Measurements from ENCODE around the gene PDE4DIP.
"Not testable (repeated sequence)": the region's sequence is repeated elsewhere in the genome, so short reads cannot be mapped to it uniquely, and the experiment has no call there.

Gene PDE4DIP

DNA sequence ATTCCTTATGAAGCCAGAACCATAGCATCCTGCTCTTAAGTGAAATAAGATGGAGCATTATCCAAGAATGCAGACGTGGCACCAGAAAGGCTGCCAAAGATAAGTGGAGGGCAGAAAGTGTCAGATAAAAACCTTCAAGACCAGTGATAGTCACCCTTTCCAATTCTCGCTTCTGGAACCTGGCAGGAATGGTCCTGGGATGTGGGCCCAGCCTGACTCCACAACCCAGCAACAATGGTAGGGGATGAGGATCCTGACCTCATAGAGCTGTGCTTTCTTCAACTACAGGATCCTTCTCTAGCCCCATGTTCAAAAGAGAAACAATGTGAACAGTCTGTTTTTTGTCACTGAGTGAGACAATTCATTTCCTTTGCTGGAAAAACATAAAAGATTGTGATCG lies 145.2 kb downstream of the PDE4DIP start:
- DNase-seq, result not testable (repeated sequence)

DNA sequence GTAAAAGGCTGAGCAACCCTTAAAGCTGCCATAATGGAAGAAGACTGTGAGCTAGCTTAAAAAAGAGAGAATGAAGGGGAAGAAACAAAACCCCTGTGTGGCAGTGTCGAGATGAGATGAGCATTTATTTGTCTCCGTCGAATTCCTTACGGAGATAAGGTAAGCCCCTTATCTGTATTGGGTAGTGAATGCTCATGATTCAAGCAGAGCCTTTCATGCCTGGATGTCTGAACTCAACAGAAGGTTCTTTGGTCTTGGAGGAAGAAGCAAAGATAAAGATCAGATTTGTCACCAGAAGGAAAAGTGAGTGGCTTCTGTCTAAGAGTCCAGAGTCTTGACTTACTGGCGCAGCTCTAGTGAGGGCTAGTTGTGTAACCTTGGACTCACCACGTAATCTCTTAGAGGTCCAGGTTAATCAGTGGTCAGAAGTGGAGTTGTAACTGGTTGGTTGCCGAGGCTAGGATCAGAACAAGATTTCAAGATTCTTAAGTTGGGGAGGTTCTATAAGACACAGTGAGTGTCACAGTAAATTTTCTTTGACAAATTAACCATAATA lies 146.1 kb downstream of the PDE4DIP start:
- DNase-seq, result not testable (repeated sequence)

DNA sequence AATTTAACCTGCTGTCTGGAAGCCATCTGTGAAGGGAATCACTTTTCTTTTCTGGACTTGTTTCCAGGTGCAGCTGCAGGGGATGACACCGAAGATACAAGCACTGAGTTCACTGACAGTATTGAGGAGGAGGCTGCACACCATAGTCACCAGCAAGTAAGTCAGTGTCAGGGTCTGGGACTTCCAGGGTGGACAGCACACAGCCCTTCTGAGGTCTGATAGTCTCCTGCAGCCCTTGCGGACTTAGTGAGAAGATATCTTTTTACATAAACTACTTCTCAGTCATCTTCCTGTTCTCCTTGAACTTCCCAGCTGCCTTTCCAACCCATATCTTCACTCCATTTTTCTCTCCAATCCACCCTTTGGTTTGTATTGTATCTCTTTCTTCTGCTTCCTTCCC lies 147.6 kb downstream of the PDE4DIP start:
- not testable (repeated sequence) for DNase-seq

DNA sequence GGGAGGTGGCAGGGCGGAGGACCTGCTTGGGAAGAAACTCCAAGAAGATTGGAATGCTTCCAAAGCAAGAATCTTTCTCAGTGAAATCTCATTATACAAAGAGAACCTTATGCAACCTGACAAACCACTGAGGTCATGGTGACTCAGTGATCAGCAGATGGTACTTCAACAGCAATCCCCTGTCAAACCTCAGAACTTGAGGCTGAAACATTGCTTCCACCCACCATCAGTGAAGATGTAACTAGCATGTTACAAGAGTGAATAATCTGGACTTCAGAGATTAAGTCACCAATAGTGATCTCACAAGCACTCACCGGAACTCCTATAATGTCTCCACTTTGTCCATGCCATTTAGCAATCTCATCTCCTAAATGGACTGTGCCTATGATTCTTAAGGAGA lies 148.1 kb downstream of the PDE4DIP start:
- not testable (repeated sequence) for DNase-seq

DNA sequence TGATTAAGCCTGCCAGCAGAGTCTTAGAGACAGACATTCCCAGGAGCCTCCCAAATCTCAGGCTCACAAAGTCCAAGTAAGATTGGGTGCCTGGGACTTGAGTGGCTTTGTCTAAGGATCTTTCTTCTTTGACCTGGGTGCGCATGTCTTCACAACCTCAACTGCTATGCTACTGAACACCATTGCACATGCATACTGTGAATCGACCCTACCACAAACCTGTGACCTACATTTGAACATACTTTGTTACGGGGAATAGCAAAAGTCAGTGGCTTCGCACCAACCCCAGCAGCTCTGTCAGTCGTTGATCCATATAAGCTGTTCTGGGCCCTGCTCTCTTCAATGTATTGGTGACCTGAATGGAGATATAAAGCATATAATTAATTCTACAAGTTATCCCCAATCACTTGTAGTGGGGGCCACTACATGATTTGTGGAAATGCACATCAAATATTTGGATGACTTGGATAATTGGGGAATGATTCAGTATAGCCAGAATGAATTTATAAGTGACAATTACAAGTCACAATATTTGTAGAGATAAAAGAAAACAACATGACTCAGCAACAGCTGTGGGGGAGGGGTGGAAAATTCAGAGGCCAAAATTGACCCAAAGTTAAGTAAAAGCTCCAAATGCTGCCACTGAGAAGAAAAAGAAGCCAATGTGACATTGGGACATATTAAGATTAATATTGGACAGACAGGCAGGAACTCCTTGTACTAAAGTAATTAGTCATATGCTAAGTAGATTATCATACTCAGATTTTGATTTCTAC lies 152.4 kb downstream of the PDE4DIP start:
- not testable (repeated sequence) for DNase-seq

DNA sequence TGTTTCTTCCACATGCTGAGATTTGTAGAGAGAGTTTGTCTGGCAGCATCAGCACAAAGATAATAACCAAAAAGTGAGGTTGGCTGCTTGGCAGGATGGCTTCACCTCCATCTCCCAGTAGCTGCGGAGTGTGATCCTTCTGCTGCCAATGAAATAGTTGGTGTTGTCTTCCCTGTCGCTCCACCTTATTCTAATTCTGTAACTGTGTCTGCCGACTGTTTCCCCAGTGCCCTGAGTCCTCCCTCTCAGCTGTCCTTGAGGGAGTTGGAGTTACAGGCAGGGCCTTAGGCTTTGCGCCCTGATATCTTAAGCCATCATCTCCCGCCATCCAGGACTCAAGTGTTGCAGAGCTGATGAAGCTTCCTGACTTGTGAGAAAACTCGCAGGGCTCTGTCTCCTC lies 153.2 kb downstream of the PDE4DIP start:
- DNase-seq, result not testable (repeated sequence)

DNA sequence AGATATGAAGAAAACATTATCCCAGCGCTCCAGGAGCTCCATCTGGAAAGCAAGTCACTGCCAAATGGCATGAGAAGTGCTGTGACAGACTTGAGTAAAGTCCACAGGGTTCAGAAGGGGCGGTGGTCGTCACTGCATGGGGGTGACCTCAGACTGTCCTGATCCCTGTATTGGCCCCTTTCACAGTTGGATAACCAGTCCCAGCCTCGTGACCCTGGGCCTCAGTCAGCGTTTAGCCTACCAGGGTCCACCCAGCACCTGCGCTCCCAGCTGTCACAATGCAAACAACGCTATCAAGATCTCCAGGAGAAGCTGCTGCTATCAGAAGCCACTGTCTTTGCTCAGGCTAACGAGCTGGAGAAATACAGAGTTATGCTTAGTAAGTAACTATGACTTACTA lies 158.4 kb downstream of the PDE4DIP start:
- DNase-seq, result not testable (repeated sequence)

DNA sequence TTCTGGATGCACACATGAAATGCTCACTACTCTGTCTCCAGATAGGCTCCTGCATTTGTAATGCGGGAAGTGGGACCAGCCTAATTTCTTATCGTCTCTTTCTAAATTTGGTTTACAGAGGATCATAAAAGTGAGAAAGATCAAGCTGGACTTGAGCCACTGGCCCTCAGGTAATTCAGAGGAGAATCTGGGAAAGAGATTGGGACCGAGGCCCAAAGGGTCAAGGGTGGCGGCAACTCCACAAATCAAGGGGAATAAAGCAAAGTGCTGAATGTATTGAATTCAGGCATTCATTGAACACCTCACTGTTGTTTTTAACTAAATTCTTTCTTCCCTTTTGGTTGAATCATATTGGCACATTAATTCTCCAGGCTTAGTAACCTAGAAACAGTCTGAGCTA lies 164.1 kb downstream of the PDE4DIP start:
- not testable (repeated sequence) for DNase-seq

DNA sequence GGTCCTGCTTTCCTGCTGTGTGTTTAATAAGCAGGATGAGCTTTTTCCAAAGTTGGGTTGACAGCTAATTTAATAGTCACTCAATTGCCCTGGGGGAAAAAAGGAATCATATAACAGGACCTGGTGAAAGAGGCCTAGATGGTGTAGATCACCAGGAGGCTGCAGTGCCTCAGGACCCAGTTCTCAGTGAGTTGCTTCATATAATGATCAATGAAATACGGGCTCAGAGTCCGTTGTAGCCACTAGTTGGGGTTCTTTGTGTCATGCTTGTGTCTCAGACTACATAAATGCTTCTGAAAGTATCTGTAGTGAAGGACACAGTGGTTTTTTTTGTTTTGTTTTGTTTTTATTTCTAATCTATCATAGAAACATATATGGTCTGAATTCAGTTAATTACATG lies 164.5 kb downstream of the PDE4DIP start:
- DNase-seq, result not testable (repeated sequence)

DNA sequence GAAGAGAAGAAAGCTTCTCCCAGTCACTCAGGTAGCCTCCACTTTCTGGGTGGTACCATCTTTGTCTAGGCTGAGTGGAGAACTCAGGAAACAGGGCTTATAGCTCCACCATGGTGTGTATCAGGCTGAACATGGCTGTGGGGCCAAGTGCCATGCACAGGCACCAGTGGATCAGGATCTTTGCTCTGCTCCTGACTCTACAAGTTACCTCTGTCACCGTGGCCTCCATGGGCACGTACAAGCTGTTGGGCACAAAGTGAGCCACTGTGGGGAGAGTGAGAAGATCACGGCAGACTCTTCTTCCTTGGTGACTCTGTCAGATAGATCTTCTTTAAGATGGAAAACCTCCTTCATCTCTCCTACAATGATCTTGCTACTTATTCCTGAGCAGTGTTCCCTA lies 165.5 kb downstream of the PDE4DIP start:
- DNase-seq, result not testable (repeated sequence)

DNA sequence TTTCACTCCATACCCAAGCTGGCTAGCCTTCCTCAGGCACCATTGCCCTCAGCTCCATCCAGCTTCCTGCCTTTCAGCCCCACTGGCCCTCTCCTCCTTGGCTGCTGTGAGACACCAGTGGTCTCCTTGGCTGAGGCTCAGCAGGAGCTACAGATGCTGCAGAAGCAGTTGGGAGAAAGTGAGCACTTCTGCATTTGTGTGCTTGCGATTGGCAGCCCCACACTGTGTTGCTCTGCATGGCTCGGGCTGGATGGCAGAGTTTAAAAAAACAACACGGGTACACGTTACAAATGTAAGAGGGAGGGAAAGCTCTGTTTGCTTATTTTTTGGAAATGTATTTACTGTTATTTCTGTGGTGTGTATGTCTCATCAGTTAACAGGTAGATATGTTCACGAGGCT lies 168.4 kb downstream of the PDE4DIP start:
- not testable (repeated sequence) for DNase-seq

DNA sequence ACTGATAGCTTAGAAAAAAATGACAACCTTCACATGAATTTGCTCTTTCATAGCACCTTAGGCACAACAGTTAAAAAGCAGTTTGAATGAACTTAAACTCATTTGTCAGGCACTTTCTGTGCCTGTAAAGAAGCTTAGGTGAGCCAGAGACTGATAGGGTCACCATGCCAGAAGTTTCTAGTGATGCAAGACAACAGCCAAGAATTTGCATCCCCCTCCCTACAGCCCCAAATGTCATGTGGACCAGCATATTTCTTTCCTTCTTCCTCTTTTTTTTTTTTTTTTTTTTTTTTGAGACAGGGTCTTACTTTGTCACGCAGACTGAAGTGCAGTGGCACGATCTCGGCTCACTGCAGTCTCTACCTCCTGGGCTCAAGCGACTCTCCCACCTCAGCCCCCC lies 169.3 kb downstream of the PDE4DIP start:
- DNase-seq, result not testable (repeated sequence)

DNA sequence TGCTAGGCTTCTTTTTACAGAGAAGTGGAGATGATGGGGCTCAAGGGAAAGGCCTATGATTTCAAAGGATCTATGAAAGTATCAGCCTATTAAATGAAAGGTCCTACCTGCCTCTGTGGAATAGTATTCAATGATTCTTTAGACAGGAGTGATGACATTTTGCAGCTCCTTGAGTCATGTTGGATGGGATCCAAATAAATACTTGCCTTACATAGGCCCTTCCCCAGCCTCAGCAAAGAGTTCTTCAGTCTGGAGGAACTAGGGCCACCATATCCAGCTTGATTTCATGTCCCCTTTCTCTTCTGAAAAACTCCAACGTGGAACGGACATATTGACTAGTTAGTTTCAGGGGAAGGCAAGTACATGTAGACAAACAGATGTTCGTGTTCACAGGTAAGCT lies 171.3 kb downstream of the PDE4DIP start:
- not testable (repeated sequence) for DNase-seq

DNA sequence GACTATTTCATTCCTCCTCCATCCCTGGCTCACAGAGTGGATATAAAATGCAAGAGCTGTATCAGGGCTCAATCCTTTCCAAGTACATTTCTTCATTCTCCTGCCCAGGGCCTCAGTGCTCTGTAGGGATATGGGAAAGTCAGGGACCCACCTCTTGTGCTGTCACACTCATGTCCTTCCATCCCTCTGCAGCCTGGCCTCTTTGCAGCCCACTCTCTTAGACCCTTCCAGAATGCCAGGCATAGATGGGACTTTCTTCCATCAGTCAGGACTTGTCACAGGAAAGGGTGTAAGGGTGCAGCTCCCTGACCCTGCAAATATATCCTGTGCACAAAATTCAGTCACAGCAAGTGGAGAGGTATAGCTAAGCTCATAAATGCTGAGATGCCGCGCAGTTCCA lies 172.4 kb downstream of the PDE4DIP start:
- not testable (repeated sequence) for DNase-seq

DNA sequence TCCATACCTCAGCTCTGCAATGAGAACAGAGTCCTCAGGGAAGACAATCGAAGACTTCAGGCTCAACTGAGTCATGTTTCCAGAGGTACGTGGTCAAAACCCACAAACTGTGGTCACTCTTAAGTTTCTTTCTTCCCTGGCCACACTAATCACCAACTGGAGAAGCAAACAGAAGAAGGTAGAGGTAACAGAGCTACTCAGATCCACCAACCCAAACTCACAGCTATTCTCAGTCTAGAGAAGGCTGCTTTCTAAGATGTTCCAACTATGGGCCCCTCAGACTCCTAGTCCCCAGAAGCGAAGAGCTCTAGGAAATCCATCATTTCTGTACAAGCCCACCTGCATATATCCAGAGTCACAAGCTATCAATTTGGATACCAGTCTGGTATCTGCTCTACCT lies 174.3 kb downstream of the PDE4DIP start:
- DNase-seq, result not testable (repeated sequence)

DNA sequence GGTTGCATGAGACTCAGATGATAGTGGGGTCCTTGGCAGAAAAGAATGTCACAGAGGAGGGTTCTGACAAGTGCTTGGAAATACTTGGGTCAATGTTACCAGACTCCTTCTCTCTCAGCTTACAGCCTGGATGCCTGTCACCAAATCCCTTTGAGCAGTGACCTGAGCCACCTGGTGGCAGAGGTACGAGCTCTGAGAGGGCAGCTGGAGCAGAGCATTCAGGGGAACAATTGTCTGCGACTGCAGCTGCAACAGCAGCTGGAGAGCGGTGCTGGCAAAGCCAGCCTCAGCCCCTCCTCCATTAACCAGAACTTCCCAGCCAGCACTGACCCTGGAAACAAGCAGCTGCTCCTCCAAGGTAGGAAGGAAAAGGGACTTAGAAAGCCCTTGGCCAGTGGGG lies 180.1 kb downstream of the PDE4DIP start:
- not testable (repeated sequence) for DNase-seq

DNA sequence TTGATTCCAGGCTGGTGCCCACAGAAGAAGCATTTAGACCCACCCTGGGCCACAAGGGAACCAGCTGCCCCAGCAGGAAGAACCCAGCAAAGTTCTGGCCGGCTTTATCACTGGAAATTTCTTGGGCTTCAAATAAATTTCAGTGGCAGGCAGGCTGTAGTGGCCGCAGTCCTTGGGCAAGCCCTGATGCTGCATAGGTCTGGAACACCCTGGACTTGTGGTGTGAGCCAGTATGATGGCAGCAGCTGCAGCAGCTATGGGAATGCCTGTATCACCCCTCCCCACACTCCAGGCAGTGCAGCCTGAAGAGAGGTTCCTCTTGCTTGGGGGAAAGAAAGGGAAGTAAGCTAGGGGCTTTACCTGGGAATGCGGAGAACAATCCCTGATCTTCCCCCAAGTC lies 189.7 kb downstream of the PDE4DIP start:
- DNase-seq, result not testable (repeated sequence)

DNA sequence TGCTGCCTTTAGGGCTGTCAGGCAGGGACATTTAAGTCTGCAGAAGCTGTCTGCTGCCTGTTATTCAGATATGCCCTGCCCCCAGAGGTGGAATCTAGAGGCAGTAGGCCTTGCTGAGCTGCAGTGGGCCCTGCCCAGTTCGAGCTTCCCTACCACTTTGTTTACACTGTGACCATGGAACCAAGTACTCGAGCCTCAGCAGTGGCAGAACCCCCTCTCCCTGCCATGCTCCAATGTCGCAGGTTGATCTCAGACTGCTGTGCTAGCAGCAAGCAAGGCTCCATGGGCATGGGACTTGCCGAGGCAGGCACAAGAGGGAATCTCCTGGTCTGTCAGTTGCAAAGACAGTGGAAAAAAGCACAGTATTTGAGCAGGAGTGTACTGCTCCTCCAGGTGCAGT lies 198.8 kb downstream of the PDE4DIP start:
- not testable (repeated sequence) for DNase-seq

DNA sequence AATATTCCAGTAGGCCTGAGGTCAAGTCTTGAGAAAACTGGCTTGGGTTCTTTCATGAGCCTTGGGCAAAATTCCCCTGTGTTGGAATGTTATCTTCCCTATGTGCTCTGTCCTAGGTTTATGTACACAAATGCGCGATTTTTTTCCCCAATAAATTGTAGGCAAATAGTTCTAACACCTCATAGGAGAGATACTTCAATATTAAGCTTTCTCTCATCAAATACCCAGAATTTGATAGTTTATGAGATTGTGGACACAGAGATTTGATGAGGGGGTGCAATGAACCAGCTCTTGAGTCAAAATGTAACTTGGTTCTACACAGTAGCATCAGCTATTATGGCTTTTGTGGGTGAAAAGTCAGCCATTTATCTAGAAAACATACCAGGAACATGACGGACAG lies 220.4 kb downstream of the PDE4DIP start:
- not testable (repeated sequence) for DNase-seq

DNA sequence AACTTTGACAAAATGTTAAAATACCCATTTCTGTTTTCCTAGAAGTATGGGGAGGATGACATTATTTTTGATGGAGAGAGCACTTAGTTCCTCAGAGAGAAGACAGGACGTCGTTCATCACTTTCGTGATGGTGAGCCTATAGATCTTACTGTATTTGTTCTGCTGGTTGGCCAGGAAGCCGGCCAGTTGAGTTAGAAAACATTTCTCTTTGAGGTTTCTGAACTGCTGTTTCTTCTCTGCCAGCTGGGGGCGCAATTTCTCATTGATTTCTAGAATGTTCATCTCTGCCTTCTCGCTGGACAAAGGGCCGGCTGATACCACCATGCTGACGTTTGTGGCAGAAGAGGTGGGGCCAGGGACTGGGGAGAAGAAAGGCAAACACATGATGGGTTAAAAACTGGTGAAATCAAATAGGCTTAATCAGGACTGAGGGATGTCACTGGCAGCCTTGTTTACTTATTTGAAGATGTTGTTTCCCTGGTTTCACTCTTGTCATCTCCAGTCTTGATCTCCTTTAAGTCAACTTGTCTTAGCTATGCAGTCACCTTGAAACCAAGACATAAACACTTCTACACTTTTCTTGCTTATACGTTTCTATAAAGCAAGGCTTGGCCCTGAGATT lies 231.4 kb downstream of the PDE4DIP start:
- DNase-seq, result not testable (repeated sequence)
